Retinal pigment epithelial cell (primary cell): Measurements from ENCODE around the gene ACOXL.

Experiments used
- DNase-seq: peaks from one replicate; pipeline ENCODE4 v3.0.0-alpha.2; 2010; ENCODE audit warnings: low read depth
- H3K4me3 ChIP-seq: 2 replicates; pipeline ENCODE4 v1.5.1; 2011; ENCODE audit warnings: mild to moderate bottlenecking, low read length, control low read depth, moderate library complexity
- TF ChIP-seq, protein P1 (sequence below): conservative IDR thresholded peaks from 2 replicates; pipeline ENCODE4 v1.5.1; 2011; ENCODE audit warnings: low read depth, low read length, control low read depth, inconsistent platforms

ACOXL gene

GRCh38 chr2:111100765-111101162 lies 368.4 kb downstream of the ACOXL start:
- DNase-seq = no peak
- TF ChIP-seq, protein P1, sequence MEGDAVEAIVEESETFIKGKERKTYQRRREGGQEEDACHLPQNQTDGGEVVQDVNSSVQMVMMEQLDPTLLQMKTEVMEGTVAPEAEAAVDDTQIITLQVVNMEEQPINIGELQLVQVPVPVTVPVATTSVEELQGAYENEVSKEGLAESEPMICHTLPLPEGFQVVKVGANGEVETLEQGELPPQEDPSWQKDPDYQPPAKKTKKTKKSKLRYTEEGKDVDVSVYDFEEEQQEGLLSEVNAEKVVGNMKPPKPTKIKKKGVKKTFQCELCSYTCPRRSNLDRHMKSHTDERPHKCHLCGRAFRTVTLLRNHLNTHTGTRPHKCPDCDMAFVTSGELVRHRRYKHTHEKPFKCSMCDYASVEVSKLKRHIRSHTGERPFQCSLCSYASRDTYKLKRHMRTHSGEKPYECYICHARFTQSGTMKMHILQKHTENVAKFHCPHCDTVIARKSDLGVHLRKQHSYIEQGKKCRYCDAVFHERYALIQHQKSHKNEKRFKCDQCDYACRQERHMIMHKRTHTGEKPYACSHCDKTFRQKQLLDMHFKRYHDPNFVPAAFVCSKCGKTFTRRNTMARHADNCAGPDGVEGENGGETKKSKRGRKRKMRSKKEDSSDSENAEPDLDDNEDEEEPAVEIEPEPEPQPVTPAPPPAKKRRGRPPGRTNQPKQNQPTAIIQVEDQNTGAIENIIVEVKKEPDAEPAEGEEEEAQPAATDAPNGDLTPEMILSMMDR = no peak
- H3K4me3 ChIP-seq = no peak overlapping the region

- no peak for DNase-seq
- no peak overlapping the region for H3K4me3 ChIP-seq
- TF ChIP-seq, protein P1 = no peak
Measured at GRCh38 chr2:111101592-111101991, 369.2 kb downstream of the ACOXL start.

DNA sequence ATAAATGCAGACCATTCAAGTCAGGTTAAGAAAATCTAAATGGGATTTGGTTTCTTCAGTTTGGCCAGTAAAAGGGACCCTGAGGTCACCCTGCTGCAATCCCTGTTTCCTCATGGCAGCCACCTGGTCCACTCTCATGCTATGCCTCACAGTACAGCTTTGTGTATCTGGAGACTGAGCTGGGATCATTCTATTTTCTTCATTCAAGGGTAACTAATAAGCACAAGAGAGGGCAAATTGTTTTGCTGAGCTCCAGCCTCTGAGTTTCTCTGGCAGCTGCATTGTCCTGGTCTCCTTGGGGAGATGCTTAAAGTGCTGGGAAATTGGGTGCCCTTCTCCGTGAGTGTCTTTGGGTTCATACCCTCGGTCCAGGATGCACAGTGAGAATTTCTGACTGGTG lies 369.8 kb downstream of the ACOXL start:
- no peak overlapping the region for H3K4me3 ChIP-seq
- DNase-seq = no peak
- TF ChIP-seq, protein P1 = no peak

DNA sequence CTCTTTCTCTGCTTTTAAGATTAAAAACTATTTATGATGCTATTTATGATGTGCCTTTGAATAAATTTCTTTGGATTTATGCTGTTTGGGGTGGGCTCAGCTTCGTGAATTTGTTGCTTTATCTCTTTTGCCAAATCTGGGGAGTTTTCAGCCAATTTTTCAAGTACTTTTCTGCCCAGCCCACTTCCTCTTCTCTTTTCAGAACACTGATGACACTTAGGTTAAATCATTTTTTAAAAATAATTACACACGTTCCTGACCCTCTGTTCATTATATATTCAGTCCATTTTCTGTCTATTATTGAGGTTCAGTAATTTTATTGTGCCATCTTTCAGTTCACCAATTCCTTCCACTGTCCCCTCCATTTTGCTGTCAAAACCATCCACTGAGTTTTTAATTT lies 373.6 kb downstream of the ACOXL start:
- no peak overlapping the region for H3K4me3 ChIP-seq
- no peak for DNase-seq
- TF ChIP-seq, protein P1 = no peak

DNA sequence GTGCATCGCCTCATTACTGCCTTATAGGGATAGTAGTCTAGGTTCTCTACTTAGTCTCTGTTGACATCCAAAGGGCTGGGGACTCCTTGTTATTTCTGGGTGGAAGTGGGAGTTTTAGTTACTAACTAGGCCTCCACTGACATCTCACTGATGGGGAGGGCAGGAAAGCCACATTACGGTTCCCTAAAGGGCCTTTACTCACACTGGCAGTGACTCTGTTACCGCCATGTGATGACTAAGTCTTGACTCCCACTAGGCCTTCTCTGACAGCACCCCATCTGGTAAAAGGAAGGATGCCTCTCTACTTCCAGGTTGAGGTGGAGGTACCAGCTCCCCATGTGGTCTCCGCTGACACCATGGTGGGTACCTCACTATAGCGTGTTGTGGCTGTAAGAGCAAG lies 374.3 kb downstream of the ACOXL start:
- DNase-seq = no peak
- TF ChIP-seq, protein P1 = no peak

GRCh38 chr2:111108745-111109271 lies 376.4 kb downstream of the ACOXL start:
- DNase-seq = no peak
- TF ChIP-seq, protein P1 = no peak
- no peak overlapping the region for H3K4me3 ChIP-seq

More for the DNA sequence above, 374.3 kb downstream of the ACOXL start:
- H3K4me3 ChIP-seq = no peak overlapping the region

GRCh38 chr2:111111101-111111755 lies 378.9 kb downstream of the ACOXL start:
- TF ChIP-seq, protein P1 = no peak
- no peak overlapping the region for H3K4me3 ChIP-seq
- DNase-seq = no peak
